Measurements from ENCODE around the gene NTPCR.

DNA sequence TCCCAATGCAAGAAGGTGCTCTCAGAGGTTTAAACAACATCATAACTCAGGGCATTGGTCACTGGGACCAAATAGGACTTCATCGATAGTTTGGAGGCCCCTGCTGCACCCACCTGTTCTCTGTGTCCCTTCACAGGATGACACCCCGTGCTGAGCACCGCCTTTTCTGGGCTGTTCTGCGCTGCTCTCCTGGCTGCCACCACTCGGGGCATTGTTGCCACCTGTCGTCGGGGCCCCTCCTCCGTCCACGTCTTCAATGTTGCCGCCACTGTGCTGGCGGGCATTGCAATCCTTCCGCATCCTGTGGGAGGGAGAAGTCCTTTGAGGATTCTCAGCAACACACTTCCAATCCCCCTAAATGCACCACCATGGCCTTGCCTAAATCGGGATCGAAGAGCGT lies 47.7 kb downstream of the NTPCR start:
- no peak for TF ChIP-seq EZH2 (IDR thresholded peaks at IDR 0.05; ENCODE audit: low read length)
- TF ChIP-seq, protein P1, sequence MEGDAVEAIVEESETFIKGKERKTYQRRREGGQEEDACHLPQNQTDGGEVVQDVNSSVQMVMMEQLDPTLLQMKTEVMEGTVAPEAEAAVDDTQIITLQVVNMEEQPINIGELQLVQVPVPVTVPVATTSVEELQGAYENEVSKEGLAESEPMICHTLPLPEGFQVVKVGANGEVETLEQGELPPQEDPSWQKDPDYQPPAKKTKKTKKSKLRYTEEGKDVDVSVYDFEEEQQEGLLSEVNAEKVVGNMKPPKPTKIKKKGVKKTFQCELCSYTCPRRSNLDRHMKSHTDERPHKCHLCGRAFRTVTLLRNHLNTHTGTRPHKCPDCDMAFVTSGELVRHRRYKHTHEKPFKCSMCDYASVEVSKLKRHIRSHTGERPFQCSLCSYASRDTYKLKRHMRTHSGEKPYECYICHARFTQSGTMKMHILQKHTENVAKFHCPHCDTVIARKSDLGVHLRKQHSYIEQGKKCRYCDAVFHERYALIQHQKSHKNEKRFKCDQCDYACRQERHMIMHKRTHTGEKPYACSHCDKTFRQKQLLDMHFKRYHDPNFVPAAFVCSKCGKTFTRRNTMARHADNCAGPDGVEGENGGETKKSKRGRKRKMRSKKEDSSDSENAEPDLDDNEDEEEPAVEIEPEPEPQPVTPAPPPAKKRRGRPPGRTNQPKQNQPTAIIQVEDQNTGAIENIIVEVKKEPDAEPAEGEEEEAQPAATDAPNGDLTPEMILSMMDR (optimal IDR thresholded peaks at IDR 0.05 in 1 of 3, IDR thresholded peaks at IDR 0.05 in 1 of 3, conservative IDR thresholded peaks at IDR 0.05 in 1 of 3; ENCODE audit: extremely low read depth in 1 of 3, insufficient read depth in 2 of 3, low read length in 3 of 3): no peak
